Muscle layer of duodenum (tissue), 2 donors: ENCODE data around the gene SCN8A.
A peak's percentile ranks its signal among the peaks of the same experiment; 100 is the strongest.

Source experiments
- H3K27ac ChIP-seq: one replicate; pipeline ENCODE4 v1.7.0; 2013; ENCODE audit warnings: mild to moderate bottlenecking, low read length
- H3K27me3 ChIP-seq: one replicate; pipeline ENCODE4 v1.7.0; 2013; ENCODE audit warnings: low read depth, mild to moderate bottlenecking, control low read depth, low read length
- H3K36me3 ChIP-seq, 2 donors: one replicate each; pipeline ENCODE4 v1.7.0; 2013; ENCODE audit warnings: low read length in 2 of 2, control low read depth in 1 of 2, mild to moderate bottlenecking in 1 of 2; ENCODE audit not compliant: insufficient read depth in 2 of 2, control insufficient read depth in 1 of 2
- H3K4me1 ChIP-seq, 2 donors: one replicate each; pipeline ENCODE4 v1.7.0; 2013; ENCODE audit warnings: low read length in 2 of 2, mild to moderate bottlenecking in 2 of 2, control low read depth in 1 of 2, moderate library complexity in 1 of 2; ENCODE audit not compliant: insufficient read depth in 2 of 2, control insufficient read depth in 1 of 2
- H3K4me3 ChIP-seq, 2 donors: one replicate each; pipeline ENCODE4 v1.7.0; 2013; ENCODE audit warnings: low read length in 2 of 2, low read depth in 1 of 2, mild to moderate bottlenecking in 1 of 2
- H3K9me3 ChIP-seq, 2 donors: one replicate each; pipeline ENCODE4 v1.7.0; 2013; ENCODE audit warnings: low read length in 2 of 2, control low read depth in 1 of 2, mild to moderate bottlenecking in 1 of 2; ENCODE audit not compliant: control insufficient read depth in 1 of 2
- donor health status: healthy.

The SCN8A gene

DNA sequence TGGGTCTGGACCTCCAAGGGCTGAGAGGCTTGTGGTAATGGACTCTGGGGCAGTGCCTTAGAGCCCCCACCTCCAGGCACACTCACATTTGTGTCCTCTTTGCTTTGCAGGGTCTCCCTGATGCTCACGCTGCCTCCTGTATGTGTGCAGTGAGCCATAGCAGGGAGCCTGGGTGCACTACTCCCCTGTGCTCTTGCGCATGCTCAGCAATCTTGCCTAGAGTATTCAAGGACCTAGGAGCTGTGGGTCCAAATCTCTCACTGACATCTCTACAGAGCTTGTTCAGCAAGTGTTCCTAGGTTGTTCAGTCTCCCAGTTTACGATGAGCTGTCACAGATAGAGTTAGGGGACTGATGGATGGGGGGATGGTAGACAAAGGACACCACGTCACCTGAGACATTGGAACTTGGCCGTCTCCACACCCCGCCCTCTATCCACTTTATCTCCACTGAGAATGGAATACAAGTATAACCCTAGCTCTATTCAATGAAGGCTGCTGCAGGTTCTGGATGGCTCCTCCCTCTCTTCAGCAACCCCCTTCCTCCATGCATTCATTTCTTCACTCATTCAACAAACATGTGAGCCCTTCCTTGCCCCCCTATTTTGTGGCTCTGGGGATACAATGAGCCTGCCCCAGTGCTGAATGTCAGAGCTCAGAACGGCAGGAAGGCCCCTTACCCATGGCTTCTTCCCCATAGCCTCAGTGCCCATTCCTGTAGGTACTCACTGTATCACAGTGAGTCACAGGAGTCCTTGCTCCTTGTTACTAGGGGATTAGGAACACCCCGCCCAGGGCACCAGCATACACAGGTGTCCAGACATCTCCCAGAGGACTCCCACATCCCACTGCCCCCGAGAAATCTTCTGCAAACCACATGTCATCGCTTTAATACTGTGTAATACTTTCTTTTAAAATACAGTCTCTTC lies 226.3 kb downstream of the SCN8A start:
- no peaks in the 10 kb centered on the region for H3K9me3 ChIP-seq
- H3K36me3 ChIP-seq: no peaks in the 10 kb centered on the region
- peaks cover 0 to 8% of the 10 kb centered on the region in 2 donors for H3K4me1 ChIP-seq
- H3K27ac ChIP-seq: no peak overlapping the region
- H3K4me3 ChIP-seq: no peak overlapping the region
- H3K27me3 ChIP-seq: no peaks in the 10 kb centered on the region

DNA sequence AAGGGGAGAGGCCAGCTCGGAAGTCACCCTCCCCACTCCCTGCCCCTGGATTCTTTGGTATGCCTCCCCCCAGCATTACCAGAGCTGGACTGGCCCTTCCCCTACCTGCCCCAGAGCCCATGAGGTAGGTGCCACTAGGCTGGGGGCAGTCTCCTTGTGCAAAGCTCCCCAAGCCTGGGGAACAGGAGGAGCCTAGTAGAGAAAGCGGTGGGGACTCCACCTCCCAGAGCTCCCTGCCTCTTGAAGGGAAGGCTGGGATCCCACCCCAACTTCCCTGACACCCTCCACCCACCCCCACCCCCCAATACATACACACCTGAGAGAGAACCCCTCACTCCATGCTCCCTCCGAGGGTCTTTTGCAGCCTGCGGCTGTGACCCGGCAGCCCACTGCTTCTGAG lies 227.1 kb downstream of the SCN8A start:
- Histone ChIP-seq H3K36me3 (no peaks in the 10 kb centered on the region), H3K4me1 (peaks cover 0 to 8% of the 10 kb centered on the region in 2 donors), H3K27me3 (no peaks in the 10 kb centered on the region), H3K4me3 (no peak overlapping the region), H3K9me3 (no peaks in the 10 kb centered on the region), H3K27ac (no peak overlapping the region)

DNA sequence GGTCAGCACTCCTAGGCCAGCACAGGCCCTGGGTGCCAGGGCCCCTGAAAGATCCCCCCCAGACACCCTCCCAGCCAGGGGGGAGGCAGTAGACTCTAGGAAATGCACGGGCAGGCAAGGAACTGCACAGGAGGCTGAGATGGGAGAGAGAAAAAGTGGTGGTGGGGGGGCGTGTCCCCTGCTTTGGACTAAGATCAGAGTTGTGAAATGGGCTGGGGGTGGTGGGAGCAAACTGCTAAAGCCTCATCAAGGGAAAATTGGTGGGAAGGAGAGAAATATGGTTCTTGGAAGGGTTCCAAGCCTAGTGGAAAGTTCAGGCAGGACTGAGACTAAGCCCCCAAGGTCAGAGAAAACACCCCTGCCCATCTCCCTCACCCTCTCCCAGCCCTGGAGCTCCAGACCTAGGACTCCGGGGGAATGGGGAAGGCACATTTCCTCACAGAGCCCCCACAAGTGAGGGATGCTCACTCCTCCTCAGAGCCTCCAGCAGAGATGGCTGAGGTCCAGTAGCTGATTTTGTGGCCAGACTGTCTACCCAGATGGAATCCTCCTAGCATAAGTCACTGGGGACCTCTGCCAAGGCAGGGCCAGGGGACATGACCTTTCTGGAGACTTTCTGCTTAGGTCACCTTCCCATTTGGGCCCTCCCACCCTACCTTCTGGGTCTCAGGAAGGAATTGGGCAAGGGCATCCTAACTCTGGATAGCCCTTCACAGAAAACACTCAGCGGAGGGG lies 227.7 kb downstream of the SCN8A start:
- Histone ChIP-seq H3K27ac (no peak overlapping the region), H3K36me3 (no peaks in the 10 kb centered on the region), H3K27me3 (no peaks in the 10 kb centered on the region), H3K4me3 (no peak overlapping the region), H3K9me3 (no peaks in the 10 kb centered on the region), H3K4me1 (peaks cover 0 to 7% of the 10 kb centered on the region in 2 donors)

DNA sequence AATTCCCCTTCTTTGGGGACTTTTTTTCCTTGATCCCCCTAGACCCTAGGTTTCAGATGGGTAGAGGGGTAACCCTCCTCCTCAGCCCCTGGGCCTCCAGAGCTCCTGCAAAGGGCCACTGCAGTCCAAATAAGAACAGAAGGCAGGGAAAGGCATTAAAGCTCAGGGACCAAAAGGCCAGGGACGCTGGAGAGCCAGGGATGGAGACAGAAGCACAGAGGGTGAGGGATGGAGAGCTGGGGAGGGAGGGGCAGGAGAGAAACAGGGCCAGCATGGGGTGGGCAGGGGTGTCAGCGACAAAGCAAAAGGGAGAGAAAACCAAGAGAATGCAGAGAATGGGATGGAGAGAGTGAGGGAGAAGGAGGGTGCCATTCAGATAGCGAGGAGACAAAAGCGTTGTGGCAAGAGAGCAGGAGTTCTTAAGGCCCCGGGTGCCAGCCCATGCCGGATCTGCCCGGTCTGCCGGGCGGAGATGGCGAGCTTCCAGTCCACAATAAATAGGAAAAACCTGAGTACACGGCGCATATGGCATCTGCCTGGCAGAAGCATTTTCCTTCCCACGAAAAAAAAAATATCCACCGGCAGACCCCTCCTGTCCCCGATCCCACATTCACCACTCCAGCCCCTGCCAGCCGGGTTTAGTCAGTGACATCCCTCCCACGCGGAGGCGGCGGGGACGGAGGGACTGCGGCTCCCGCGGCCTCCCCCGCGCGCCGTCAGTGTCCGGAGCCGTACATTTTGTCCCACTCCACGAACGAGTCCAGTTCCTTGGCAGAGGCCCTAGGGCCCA lies 228.9 kb downstream of the SCN8A start:
- H3K27ac ChIP-seq: no peak overlapping the region
- H3K9me3 ChIP-seq: no peaks in the 10 kb centered on the region
- peak overlapping the region in 1 of 2 donors; percentile 62 for H3K4me3 ChIP-seq
- H3K27me3 ChIP-seq: no peaks in the 10 kb centered on the region
- H3K4me1 ChIP-seq: peaks cover 0 to 4% of the 10 kb centered on the region in 2 donors
- no peaks in the 10 kb centered on the region for H3K36me3 ChIP-seq

DNA sequence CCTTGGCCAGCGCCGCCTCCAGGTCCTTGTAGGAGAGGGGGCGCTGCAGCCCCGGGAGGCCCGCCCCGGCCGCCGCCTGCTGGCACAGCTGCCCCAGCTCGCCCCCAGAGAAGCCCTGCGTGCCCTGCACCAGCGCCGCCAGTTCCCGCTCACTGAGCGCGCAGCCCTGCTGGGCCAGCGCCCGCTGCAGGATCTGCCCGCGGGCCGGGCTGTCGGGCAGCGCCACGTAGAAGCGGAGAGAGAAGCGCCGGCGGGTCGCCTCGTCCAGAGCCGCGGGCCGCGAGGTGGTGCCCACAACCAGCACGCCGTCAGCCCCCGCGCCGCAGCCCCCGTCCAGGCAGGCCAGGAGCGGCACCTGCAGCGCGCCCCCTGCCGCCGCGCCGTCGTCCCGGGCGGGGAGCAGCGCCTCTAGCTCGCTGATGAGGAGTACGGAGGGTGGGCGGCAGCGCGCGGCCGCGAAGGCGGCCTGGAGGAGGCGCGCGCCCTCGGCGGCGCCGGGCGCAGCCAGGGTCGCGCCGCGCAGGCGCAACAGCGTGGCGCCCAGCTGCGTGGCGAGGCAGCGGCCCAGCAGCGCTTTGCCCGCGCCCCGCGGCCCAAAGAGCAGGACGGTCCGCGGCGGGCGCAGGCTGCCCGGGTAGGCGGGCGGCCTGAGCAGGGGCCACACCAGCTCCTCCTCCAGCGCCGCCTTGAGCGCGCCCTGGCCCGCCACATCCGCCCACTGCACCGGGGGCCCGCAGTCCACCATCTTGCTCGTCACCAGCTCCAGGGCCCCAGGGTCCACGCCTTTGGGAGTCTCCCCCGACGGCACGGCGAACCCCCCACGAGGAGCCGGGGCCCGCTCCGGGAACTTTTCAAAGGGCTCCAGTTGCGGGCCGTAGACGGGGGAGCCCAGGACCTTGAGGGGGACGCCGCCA lies 229.8 kb downstream of the SCN8A start:
- Histone ChIP-seq H3K9me3 (no peaks in the 10 kb centered on the region), H3K27ac (no peak overlapping the region), H3K36me3 (no peaks in the 10 kb centered on the region), H3K4me3 (peak overlapping the region in 1 of 2 donors; percentile 62), H3K27me3 (no peaks in the 10 kb centered on the region), H3K4me1 (peaks cover 0 to 4% of the 10 kb centered on the region in 2 donors)

DNA sequence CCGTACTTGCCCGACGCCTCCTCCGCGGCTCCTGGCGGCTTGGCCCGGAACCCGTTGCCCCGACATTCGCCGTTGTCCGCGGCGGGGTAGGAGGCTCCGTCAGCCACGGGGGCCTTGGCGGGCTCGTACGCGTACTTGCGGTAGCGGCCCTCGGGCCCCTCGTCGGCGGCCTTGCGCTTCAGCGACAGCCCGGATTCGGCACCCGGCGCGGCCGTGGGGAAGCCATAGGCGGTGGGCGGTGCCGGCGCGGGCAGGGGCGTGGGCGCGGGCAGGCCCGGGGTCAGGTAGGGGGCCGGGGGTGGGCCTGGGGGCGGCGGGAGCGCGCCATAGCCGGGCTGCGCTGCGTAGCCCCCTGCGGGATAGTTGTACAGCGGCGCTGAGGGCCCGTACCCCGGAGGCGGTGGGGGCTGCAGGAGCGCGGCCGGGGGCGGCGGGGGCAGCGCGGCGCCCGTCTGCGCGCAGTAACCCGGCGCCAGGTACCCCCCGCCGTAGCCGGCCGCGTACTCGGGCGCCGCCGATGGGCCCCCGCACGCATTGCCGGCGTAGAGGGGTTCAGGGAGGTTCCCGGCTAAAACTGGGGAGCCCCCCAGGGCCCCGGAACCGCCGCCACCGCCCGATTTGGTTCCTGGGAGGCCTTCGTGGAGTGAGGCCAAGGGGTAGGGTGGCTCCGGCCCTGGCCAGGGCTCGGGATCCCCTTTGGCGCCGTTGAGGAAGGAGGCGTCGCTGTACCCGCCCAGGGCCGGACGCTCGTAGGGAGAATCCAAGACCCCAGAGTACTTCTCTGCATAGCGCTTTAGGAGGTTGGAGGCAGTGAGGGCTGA lies 230.6 kb downstream of the SCN8A start:
- H3K9me3 ChIP-seq: no peaks in the 10 kb centered on the region
- peaks cover 0 to 4% of the 10 kb centered on the region in 2 donors for H3K4me1 ChIP-seq
- no peaks in the 10 kb centered on the region for H3K27me3 ChIP-seq
- no peaks in the 10 kb centered on the region for H3K36me3 ChIP-seq
- H3K4me3 ChIP-seq: peak overlapping the region in 1 of 2 donors; percentile 59
- no peak overlapping the region for H3K27ac ChIP-seq

DNA sequence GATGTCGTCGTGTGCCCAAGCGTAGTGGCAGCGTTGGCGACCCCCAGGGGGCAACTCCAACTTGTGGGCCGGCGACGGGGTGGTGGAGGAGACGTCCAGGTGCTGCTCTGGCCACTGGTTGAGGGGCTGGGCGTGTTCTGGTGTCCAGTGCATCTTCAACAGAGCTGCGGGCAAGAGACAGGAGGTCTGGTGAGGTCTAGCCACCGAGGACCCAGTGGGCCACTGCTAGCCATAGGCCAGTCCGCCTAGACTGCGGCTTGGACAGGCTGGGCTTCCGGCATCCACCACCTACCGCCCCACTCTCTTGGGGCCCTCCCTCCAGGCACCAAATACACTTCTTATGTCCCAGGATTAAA lies 231.2 kb downstream of the SCN8A start:
- Histone ChIP-seq H3K4me3 (no peak overlapping the region), H3K27ac (no peak overlapping the region), H3K9me3 (no peaks in the 10 kb centered on the region), H3K4me1 (peaks cover 0 to 4% of the 10 kb centered on the region in 2 donors), H3K36me3 (no peaks in the 10 kb centered on the region), H3K27me3 (no peaks in the 10 kb centered on the region)

DNA sequence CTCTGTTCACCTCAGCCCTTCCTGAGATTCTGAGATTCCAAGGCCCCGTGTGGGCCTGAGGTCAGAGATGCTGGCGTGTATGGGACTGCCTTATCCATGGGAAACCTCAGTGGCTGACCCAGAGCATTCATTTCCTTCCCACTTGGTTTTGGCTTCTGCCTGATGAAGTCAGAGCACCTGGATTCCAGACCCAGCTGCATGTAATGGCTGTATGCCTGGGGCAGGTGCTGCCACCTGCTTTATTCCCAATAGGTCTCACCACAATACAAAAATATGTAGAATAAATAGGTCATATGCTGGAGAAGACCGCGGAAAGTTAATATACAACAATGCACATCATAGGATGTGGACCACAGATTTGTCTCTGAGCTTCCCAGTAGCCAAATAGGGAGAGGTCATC lies 231.9 kb downstream of the SCN8A start:
- Histone ChIP-seq H3K4me1 (peaks cover 3 to 4% of the 10 kb centered on the region in 2 donors), H3K36me3 (no peaks in the 10 kb centered on the region), H3K9me3 (no peaks in the 10 kb centered on the region), H3K27ac (no peak overlapping the region), H3K4me3 (no peak overlapping the region), H3K27me3 (peaks cover 4% of the 10 kb centered on the region)

DNA sequence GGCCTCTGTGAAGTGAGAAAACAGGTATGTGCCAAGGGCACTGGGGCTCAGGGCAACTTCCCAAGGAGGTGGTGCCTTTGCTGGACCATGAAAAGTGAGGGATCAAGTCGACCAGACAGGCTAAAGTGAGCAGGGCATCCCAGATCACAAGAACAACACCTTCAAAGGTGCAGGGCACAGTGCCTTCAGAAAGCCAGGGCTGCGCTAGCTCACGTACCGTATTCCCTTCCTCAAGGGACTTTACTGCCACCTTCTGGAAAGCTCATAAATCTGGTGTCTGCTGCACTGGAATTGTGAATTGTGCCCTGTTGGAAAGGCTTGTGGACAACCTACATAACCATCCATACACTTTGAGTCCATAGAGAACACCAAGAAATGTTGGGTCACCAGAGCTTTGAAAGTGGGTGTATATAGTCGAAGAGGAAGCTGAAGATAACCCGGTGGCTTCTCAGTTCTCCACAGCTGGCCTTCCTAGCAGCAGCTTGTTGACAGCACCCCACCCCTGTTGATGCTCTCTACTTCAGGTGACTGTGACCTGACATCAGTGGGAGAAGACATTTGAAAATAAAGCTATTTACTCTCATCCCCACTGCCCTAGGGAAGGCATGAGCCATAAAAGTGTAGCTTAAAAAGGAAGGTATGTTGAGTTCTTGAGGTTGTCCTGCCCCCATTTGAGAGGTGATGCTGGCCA lies 233.0 kb downstream of the SCN8A start:
- Histone ChIP-seq H3K9me3 (no peaks in the 10 kb centered on the region), H3K4me3 (no peak overlapping the region), H3K27me3 (peaks cover 4% of the 10 kb centered on the region), H3K4me1 (peaks cover 4 to 7% of the 10 kb centered on the region in 2 donors), H3K27ac (no peak overlapping the region), H3K36me3 (no peaks in the 10 kb centered on the region)
